ENCODE measurements around the gene RBP2.

DNA sequence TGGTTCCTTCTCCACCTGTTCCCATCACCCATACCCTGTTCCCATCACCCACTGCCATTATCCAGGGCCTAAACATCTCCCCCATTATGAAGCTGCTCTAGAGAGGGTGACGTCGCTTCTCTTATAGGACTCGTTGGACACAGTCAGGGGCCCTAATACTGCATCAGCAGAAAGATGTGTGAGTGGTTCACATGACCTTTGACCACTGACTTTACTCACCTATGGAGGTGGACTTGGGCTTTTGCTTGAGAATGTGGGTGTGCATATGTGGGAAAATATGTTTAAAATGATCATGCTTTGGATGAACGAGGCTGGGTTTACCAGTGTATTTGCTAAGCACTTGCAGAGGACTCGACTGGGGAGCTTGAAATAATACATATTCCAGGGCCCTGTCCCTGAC, 26.8 kb downstream of the RBP2 start:
- TF ChIP-seq, protein P1, sequence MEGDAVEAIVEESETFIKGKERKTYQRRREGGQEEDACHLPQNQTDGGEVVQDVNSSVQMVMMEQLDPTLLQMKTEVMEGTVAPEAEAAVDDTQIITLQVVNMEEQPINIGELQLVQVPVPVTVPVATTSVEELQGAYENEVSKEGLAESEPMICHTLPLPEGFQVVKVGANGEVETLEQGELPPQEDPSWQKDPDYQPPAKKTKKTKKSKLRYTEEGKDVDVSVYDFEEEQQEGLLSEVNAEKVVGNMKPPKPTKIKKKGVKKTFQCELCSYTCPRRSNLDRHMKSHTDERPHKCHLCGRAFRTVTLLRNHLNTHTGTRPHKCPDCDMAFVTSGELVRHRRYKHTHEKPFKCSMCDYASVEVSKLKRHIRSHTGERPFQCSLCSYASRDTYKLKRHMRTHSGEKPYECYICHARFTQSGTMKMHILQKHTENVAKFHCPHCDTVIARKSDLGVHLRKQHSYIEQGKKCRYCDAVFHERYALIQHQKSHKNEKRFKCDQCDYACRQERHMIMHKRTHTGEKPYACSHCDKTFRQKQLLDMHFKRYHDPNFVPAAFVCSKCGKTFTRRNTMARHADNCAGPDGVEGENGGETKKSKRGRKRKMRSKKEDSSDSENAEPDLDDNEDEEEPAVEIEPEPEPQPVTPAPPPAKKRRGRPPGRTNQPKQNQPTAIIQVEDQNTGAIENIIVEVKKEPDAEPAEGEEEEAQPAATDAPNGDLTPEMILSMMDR (IDR thresholded peaks at IDR 0.05), result no peak
- TF ChIP-seq POLR2A (IDR thresholded peaks at IDR 0.05), result no peak
